ENCODE measurements around the gene ZDHHC1.

The ZDHHC1 gene

DNA sequence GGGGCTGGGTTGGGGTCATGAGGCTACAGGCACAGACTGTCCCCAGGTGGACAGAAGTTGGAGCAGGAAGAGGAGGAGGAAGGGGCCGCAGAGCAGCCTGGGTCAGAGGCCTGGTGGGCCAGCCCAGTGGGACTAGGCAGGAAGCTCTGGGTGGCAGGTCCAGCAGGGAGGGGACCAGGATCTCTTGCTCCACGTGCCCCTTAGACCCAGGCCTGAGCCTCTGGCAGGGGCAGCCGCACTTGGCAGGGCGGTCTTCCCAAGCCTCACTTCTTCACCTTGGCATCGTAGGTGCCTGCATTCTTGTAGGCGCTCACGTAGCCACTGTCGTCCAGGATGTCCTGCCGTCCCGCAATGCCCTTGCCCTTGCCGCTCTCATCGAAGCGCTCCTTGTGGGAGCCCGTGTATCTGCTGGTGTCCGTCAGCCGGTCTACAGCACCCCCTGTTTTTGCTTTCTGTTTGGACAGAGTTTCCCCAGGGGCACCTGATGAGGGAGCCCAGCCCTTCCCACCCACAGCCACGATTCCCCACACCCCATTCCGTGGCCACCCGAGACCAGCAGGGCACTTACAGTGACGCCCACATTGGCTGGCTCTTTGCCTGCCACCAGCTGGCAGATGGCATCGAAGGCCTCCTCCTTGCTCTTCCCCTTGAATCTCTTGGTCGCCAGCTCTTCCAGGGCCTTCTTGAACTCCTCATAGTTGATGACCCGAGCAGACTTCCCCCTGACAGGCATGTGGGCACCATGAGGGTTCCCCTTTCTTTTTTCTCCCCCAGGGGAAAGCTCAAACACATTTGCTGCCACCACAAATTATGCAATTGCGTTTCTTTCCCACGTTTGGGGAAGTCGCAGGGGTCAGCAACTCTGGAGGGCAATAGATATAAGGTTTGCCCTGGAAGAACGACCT, 26.1 kb downstream of the ZDHHC1 start:
- Histone ChIP-seq H3K4me2 (no peak overlapping the region), H3K27ac (no peak overlapping the region), H3K4me3 (IDR thresholded peaks at IDR 0.05; ENCODE audit: insufficient read depth, low read depth, low read length) (no peak overlapping the region), H3K9ac (no peak overlapping the region), H4K20me1 (ENCODE audit: insufficient read depth) (no peaks in the 10 kb centered on the region), H3K36me3 (ENCODE audit: insufficient read depth) (no peaks in the 10 kb centered on the region), H3K79me2 (ENCODE audit: insufficient read depth, low read depth) (no peaks in the 10 kb centered on the region), H2AFZ (ENCODE audit: low read depth) (no peak overlapping the region), H3K27me3 (ENCODE audit: insufficient read depth, low read depth) (no peaks in the 10 kb centered on the region; the same call in 1 of the 2 replicates), H3K4me1 (ENCODE audit: low read depth, poor library complexity, severe bottlenecking) (peaks cover under 1% of the 10 kb centered on the region)
- TF ChIP-seq, protein P1, sequence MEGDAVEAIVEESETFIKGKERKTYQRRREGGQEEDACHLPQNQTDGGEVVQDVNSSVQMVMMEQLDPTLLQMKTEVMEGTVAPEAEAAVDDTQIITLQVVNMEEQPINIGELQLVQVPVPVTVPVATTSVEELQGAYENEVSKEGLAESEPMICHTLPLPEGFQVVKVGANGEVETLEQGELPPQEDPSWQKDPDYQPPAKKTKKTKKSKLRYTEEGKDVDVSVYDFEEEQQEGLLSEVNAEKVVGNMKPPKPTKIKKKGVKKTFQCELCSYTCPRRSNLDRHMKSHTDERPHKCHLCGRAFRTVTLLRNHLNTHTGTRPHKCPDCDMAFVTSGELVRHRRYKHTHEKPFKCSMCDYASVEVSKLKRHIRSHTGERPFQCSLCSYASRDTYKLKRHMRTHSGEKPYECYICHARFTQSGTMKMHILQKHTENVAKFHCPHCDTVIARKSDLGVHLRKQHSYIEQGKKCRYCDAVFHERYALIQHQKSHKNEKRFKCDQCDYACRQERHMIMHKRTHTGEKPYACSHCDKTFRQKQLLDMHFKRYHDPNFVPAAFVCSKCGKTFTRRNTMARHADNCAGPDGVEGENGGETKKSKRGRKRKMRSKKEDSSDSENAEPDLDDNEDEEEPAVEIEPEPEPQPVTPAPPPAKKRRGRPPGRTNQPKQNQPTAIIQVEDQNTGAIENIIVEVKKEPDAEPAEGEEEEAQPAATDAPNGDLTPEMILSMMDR (conservative IDR thresholded peaks at IDR 0.05; ENCODE audit: low read depth, low read length): no peak

GRCh38 chr16:67388591-67388990, 27.7 kb downstream of the ZDHHC1 start:
- H4K20me1 ChIP-seq (ENCODE audit: insufficient read depth): no peaks in the 10 kb centered on the region
- H3K4me2 ChIP-seq: no peak overlapping the region
- H3K27me3 ChIP-seq (ENCODE audit: insufficient read depth, low read depth): no peaks in the 10 kb centered on the region; the same call in 1 of the 2 replicates
- no peak overlapping the region for H3K27ac ChIP-seq
- no peaks in the 10 kb centered on the region for H3K4me1 ChIP-seq (ENCODE audit: low read depth, poor library complexity, severe bottlenecking)
- no peak overlapping the region for H3K4me3 ChIP-seq (IDR thresholded peaks at IDR 0.05; ENCODE audit: insufficient read depth, low read depth, low read length)
- no peaks in the 10 kb centered on the region for H3K79me2 ChIP-seq (ENCODE audit: insufficient read depth, low read depth)
- TF ChIP-seq, protein P1 (conservative IDR thresholded peaks at IDR 0.05; ENCODE audit: low read depth, low read length): no peak
- no peak overlapping the region for H2AFZ ChIP-seq (ENCODE audit: low read depth)
- H3K36me3 ChIP-seq (ENCODE audit: insufficient read depth): no peaks in the 10 kb centered on the region
- no peak overlapping the region for H3K9ac ChIP-seq

- Histone ChIP-seq H3K27ac (no peak overlapping the region), H4K20me1 (ENCODE audit: insufficient read depth) (no peaks in the 10 kb centered on the region), H3K4me2 (no peak overlapping the region), H2AFZ (ENCODE audit: low read depth) (no peak overlapping the region), H3K79me2 (ENCODE audit: insufficient read depth, low read depth) (no peaks in the 10 kb centered on the region), H3K4me1 (ENCODE audit: low read depth, poor library complexity, severe bottlenecking) (no peaks in the 10 kb centered on the region), H3K27me3 (ENCODE audit: insufficient read depth, low read depth) (no peaks in the 10 kb centered on the region; the same call in 1 of the 2 replicates), H3K36me3 (ENCODE audit: insufficient read depth) (no peaks in the 10 kb centered on the region), H3K4me3 (IDR thresholded peaks at IDR 0.05; ENCODE audit: insufficient read depth, low read depth, low read length) (no peak overlapping the region), H3K9ac (no peak overlapping the region)
- TF ChIP-seq, protein P1 (conservative IDR thresholded peaks at IDR 0.05; ENCODE audit: low read depth, low read length): no peak
These were observed 28.1 kb downstream of the ZDHHC1 start for GRCh38 chr16:67388191-67388590.

DNA sequence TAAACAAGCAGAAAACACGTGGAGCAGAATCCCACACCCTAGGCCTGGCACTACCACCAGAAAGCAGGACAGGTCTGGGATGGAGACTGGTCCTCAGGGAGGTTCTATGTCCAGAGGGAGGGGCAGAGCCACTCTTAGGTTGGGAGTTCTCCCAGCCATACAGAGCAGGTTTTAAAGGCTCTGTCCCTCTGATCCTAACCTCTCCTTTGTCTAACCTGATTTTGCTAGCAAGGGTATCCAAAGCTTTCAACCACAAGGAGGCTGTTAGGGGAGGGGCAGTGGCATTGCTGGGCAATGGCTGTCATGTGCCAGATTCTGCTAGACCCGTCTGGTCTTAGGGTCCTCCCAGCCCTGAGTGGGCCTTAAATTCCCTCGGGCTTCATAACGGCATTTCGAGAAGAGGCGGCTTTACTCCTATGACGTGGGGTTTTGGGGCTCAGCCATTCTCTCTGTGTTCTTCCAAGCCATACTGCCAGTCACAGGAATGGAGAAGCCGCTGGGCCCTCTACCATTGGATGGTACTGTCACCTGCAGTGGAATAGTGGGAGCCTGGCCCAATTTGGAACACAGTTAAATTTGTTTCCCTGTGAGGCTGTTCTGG, 28.7 kb downstream of the ZDHHC1 start:
- no peak overlapping the region for H2AFZ ChIP-seq (ENCODE audit: low read depth)
- H3K27ac ChIP-seq: no peak overlapping the region
- H3K36me3 ChIP-seq (ENCODE audit: insufficient read depth): no peaks in the 10 kb centered on the region
- H3K27me3 ChIP-seq (ENCODE audit: insufficient read depth, low read depth): no peaks in the 10 kb centered on the region
- H3K4me3 ChIP-seq (IDR thresholded peaks at IDR 0.05; ENCODE audit: insufficient read depth, low read depth, low read length): no peak overlapping the region
- TF ChIP-seq, protein P1 (conservative IDR thresholded peaks at IDR 0.05; ENCODE audit: low read depth, low read length): no peak
- no peaks in the 10 kb centered on the region for H3K79me2 ChIP-seq (ENCODE audit: insufficient read depth, low read depth)
- H4K20me1 ChIP-seq (ENCODE audit: insufficient read depth): no peaks in the 10 kb centered on the region
- H3K4me1 ChIP-seq (ENCODE audit: low read depth, poor library complexity, severe bottlenecking): no peaks in the 10 kb centered on the region
- H3K9ac ChIP-seq: no peak overlapping the region
- no peak overlapping the region for H3K4me2 ChIP-seq
